GM19023 (cell line): ENCODE results near the gene B2M.
"Not testable (repeated sequence)": the region's sequence is repeated elsewhere in the genome, so short reads cannot be mapped to it uniquely, and the experiment has no call there.

ENCODE experiments used
- ATAC-seq: cut with Tn5 transposase; IDR thresholded peaks from one replicate; pipeline ENCODE4 v1.9.1; 2021; ENCODE audit warnings: mild to moderate bottlenecking, moderate library complexity; ENCODE audit not compliant: unreplicated experiment

B2M gene

GRCh38 chr15:44697014-44697413 is 14.3 kb upstream of the B2M start:
- ATAC-seq, result no peak

- no peak for ATAC-seq
Observed at GRCh38 chr15:44698641-44699040, 12.7 kb upstream of the B2M start.

- not testable (repeated sequence) for ATAC-seq
Observed at GRCh38 chr15:44700676-44701075, 10.6 kb upstream of the B2M start.

DNA sequence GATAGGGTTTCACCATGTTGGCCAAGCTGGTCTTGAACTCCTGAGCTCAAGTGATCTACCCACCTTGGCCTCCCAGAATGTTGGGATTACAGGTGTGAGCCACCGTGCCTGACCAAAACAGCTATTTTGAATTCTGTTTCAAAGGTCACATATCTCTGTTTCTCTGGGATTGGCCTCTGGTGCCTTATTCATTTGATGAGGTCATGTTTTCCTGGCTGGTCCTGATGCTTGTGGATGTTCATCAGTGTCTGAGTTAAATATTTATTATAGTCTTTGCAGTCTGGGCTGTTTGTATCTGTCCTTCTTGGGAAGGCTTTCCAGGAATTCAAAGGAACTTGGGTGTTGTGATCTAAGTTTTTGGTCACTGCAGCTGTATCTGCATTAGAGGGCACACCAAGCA is 5.3 kb upstream of the B2M start:
- no peak for ATAC-seq

DNA sequence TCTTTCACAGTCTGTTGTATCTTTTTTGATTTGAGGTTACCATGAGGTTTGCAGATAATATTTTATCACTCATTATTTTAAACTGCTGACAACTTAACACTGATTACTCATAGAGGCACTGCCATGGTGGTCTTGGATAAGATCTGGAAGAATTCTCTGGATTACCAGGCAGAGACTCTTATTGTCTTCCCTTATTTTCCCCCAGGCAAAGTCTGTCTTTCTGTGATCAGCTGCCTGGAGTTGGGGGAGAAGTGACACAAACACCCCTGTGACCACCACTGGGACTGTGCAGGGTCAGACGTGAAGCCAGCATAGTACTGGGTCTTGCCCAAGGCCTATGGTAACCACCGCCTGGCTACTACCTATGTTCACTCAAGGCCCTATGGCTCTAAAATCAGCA is 4.9 kb upstream of the B2M start:
- no peak for ATAC-seq

GRCh38 chr15:44706946-44707636 is 4.2 kb upstream of the B2M start:
- no peak for ATAC-seq

DNA sequence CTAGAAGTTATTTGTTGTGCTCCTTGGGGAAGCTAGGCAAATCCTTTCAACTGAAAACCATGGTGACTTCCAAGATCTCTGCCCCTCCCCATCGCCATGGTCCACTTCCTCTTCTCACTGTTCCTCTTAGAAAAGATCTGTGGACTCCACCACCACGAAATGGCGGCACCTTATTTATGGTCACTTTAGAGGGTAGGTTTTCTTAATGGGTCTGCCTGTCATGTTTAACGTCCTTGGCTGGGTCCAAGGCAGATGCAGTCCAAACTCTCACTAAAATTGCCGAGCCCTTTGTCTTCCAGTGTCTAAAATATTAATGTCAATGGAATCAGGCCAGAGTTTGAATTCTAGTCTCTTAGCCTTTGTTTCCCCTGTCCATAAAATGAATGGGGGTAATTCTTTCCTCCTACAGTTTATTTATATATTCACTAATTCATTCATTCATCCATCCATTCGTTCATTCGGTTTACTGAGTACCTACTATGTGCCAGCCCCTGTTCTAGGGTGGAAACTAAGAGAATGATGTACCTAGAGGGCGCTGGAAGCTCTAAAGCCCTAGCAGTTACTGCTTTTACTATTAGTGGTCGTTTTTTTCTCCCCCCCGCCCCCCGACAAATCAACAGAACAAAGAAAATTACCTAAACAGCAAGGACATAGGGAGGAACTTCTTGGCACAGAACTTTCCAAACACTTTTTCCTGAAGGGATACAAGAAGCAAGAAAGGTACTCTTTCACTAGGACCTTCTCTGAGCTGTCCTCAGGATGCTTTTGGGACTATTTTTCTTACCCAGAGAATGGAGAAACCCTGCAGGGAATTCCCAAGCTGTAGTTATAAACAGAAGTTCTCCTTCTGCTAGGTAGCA is 851 bp upstream of the B2M start:
- ATAC-seq, result no peak

DNA sequence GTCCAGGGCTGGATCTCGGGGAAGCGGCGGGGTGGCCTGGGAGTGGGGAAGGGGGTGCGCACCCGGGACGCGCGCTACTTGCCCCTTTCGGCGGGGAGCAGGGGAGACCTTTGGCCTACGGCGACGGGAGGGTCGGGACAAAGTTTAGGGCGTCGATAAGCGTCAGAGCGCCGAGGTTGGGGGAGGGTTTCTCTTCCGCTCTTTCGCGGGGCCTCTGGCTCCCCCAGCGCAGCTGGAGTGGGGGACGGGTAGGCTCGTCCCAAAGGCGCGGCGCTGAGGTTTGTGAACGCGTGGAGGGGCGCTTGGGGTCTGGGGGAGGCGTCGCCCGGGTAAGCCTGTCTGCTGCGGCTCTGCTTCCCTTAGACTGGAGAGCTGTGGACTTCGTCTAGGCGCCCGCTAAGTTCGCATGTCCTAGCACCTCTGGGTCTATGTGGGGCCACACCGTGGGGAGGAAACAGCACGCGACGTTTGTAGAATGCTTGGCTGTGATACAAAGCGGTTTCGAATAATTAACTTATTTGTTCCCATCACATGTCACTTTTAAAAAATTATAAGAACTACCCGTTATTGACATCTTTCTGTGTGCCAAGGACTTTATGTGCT is 527 bp downstream of the B2M start:
- peak; percentile 27 for ATAC-seq

- no peak for ATAC-seq
Observed at GRCh38 chr15:44712346-44713005, 1.2 kb downstream of the B2M start.

- ATAC-seq, result no peak
Observed at GRCh38 chr15:44713006-44713966, 2.0 kb downstream of the B2M start.

DNA sequence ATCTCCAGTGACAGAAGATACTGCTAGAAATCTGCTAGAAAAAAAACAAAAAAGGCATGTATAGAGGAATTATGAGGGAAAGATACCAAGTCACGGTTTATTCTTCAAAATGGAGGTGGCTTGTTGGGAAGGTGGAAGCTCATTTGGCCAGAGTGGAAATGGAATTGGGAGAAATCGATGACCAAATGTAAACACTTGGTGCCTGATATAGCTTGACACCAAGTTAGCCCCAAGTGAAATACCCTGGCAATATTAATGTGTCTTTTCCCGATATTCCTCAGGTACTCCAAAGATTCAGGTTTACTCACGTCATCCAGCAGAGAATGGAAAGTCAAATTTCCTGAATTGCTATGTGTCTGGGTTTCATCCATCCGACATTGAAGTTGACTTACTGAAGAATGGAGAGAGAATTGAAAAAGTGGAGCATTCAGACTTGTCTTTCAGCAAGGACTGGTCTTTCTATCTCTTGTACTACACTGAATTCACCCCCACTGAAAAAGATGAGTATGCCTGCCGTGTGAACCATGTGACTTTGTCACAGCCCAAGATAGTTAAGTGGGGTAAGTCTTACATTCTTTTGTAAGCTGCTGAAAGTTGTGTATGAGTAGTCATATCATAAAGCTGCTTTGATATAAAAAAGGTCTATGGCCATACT is 4.0 kb downstream of the B2M start:
- ATAC-seq, result no peak

DNA sequence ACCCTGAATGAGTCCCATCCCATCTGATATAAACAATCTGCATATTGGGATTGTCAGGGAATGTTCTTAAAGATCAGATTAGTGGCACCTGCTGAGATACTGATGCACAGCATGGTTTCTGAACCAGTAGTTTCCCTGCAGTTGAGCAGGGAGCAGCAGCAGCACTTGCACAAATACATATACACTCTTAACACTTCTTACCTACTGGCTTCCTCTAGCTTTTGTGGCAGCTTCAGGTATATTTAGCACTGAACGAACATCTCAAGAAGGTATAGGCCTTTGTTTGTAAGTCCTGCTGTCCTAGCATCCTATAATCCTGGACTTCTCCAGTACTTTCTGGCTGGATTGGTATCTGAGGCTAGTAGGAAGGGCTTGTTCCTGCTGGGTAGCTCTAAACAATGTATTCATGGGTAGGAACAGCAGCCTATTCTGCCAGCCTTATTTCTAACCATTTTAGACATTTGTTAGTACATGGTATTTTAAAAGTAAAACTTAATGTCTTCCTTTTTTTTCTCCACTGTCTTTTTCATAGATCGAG is 4.5 kb downstream of the B2M start:
- no peak for ATAC-seq

DNA sequence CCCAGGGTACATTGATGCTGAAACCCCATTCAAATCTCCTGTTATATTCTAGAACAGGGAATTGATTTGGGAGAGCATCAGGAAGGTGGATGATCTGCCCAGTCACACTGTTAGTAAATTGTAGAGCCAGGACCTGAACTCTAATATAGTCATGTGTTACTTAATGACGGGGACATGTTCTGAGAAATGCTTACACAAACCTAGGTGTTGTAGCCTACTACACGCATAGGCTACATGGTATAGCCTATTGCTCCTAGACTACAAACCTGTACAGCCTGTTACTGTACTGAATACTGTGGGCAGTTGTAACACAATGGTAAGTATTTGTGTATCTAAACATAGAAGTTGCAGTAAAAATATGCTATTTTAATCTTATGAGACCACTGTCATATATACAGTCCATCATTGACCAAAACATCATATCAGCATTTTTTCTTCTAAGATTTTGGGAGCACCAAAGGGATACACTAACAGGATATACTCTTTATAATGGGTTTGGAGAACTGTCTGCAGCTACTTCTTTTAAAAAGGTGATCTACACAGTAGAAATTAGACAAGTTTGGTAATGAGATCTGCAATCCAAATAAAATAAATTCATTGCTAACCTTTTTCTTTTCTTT is 5.8 kb downstream of the B2M start:
- no peak for ATAC-seq

GRCh38 chr15:44718180-44718926 is 7.0 kb downstream of the B2M start:
- ATAC-seq, result no peak

GRCh38 chr15:44718927-44719292 is 7.6 kb downstream of the B2M start:
- ATAC-seq, result no peak

DNA sequence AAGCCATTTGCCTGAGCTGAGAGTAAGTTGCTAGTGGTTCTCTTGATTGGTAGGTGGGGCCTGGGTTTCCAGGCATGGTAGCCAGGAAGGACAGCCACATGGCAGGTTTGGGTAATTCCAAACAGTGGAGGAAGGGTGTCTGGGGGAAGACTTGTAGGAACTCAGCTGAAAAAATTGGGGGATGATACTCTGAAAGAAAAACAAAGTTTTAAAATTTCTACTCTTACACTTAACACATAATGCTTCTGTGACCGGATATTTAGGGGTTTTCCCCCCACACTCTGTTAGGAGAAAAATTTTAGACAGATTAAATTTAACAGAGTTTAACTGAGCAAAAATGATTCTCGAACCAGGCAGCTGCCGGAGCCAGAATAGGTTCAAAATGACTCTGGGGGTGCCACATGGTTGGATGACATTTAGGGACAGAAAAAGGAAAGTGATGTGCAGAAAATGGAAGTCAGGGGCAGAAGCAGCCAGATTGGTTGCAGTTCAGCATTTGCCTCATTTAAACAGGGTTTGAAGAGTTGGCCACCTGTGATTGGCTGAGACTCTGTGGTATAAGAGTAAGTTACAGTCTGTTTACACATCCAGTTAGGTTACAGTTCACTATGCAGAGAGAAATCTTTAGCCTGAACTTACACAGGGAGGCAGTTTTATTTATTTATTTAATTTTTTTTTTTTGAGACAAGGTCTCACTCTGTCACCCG is 8.1 kb downstream of the B2M start:
- ATAC-seq, result peak; percentile 55

- ATAC-seq, result peak; percentile 3
Observed at GRCh38 chr15:44720000-44720435, 8.7 kb downstream of the B2M start.
